HuH-7.5 (cell line): Measurements from ENCODE around the gene DGKD.
"Not testable (repeated sequence)": the region's sequence is repeated elsewhere in the genome, so short reads cannot be mapped to it uniquely, and the experiment has no call there.

Experiments used
- DNase-seq: peaks from one replicate; pipeline ENCODE4 v3.0.0; 2011; ENCODE audit warnings: low spot score

The DGKD gene

GRCh38 chr2:233353769-233354499, at the start of gene DGKD:
Gene DGKD, plus strand, starts transcription at chr2:233354494. Its CDS starts 25 bp downstream, at chr2:233354519.
- DNase-seq, result peak; percentile 81

- no peak for DNase-seq
These were observed 46.7 kb upstream of the DGKD start, which contains the start of gene SAG for GRCh38 chr2:233307565-233307964. Gene SAG, plus strand, starts transcription at chr2:233307816. Its CDS starts 1,374 bp downstream, at chr2:233309190.

GRCh38 chr2:233311241-233311926, 42.9 kb upstream of the DGKD start:
- DNase-seq, result no peak

- no peak for DNase-seq
These were observed 41.4 kb upstream of the DGKD start for GRCh38 chr2:233312874-233313273.

GRCh38 chr2:233314180-233314925, 39.9 kb upstream of the DGKD start:
- DNase-seq, result no peak

GRCh38 chr2:233317196-233317943, 36.9 kb upstream of the DGKD start:
- no peak for DNase-seq

GRCh38 chr2:233319256-233319655, 35.0 kb upstream of the DGKD start:
- no peak for DNase-seq

- no peak for DNase-seq
These were observed 33.8 kb upstream of the DGKD start for GRCh38 chr2:233320470-233320869.

GRCh38 chr2:233321166-233321565, 33.1 kb upstream of the DGKD start:
- DNase-seq, result no peak

- no peak for DNase-seq
These were observed 30.4 kb upstream of the DGKD start for GRCh38 chr2:233323851-233324250.

GRCh38 chr2:233325256-233325655, 29.0 kb upstream of the DGKD start:
- no peak for DNase-seq

GRCh38 chr2:233325814-233326213, 28.5 kb upstream of the DGKD start:
- no peak for DNase-seq

GRCh38 chr2:233326500-233326899, 27.8 kb upstream of the DGKD start:
- no peak for DNase-seq

- no peak for DNase-seq
These were observed 25.4 kb upstream of the DGKD start for GRCh38 chr2:233328922-233329321.

GRCh38 chr2:233329489-233330135, 24.7 kb upstream of the DGKD start:
- no peak for DNase-seq

- DNase-seq, result no peak
These were observed 22.8 kb upstream of the DGKD start for GRCh38 chr2:233331536-233331935.

GRCh38 chr2:233332125-233332524, 22.2 kb upstream of the DGKD start:
- no peak for DNase-seq

GRCh38 chr2:233334915-233335314, 19.4 kb upstream of the DGKD start:
- no peak for DNase-seq

GRCh38 chr2:233336091-233336490, 18.2 kb upstream of the DGKD start:
- not testable (repeated sequence) for DNase-seq

- DNase-seq, result no peak
These were observed 17.8 kb upstream of the DGKD start for GRCh38 chr2:233336541-233336940.

- no peak for DNase-seq
These were observed 16.2 kb upstream of the DGKD start for GRCh38 chr2:233338046-233338445.
